ENCODE data around the gene BTBD2. TPM values are rescaled to one million over a fixed set of nuclear protein-coding genes. Genes with fewer than 3 reads are reported as not detected.

Gene BTBD2
- polyA plus RNA-seq, 1 donor (not counting 4 experiments of a cell fraction or from before 2014, with no cell fraction given), result 22.3 TPM

- Histone ChIP-seq H3K27me3 (ENCODE audit: control insufficient read depth, extremely low read depth, insufficient read depth, low read length) (no peaks in the 10 kb centered on the region), H3K4me3 (ENCODE audit: control insufficient read depth in 2 of 3, extremely low read depth in 1 of 3, insufficient read depth in 2 of 3, low read depth in 1 of 3, low read length in 3 of 3) (no peak overlapping the region), H3K9me1 (ENCODE audit: control insufficient read depth, extremely low read depth, insufficient read depth, low read length) (no peaks in the 10 kb centered on the region), H3K36me3 (ENCODE audit: control insufficient read depth in 2 of 2, extremely low read depth in 1 of 2, insufficient read depth in 2 of 2, low read length in 2 of 2) (peaks cover 14 to 20% of the 10 kb centered on the region in 2 experiments), H4K20me1 (ENCODE audit: control insufficient read depth, extremely low read depth, insufficient read depth, low read length) (peaks cover 4% of the 10 kb centered on the region), H3K4me1 (ENCODE audit: control insufficient read depth, extremely low read depth, insufficient read depth, low read length) (no peaks in the 10 kb centered on the region), H3K9me3 (ENCODE audit: control insufficient read depth, low read depth, low read length) (no peaks in the 10 kb centered on the region), H3K4me2 (ENCODE audit: control insufficient read depth, extremely low read depth, insufficient read depth, low read depth, low read length) (no peak overlapping the region), H2AFZ (ENCODE audit: control insufficient read depth, low read length) (no peak overlapping the region), H3K27ac (ENCODE audit: control insufficient read depth, insufficient read depth, low read length) (no peak overlapping the region), H3K79me2 (ENCODE audit: control insufficient read depth, insufficient read depth, low read length) (peaks cover 25% of the 10 kb centered on the region), H3K9ac (ENCODE audit: control insufficient read depth, extremely low read depth, insufficient read depth, low read length) (no peak overlapping the region)
- dilution Hi-C loops (cut with MboI; ENCODE audit: extremely low pct_ligation_motif_present, low sequenced_read_pairs), result no loop called here
- no peak for FAIRE-seq
- no peak for DNase-seq (ENCODE audit: low read depth, low spot score)
- no peak for TF ChIP-seq CTCF (optimal IDR thresholded peaks at IDR 0.05 in 1 of 3, IDR thresholded peaks at IDR 0.05 in 1 of 3, conservative IDR thresholded peaks at IDR 0.05 in 1 of 3; ENCODE audit: extremely low read depth in 1 of 3, insufficient read depth in 2 of 3, low read length in 3 of 3)
- TF ChIP-seq EZH2 (IDR thresholded peaks at IDR 0.05; ENCODE audit: low read length), result no peak
Measured at GRCh38 chr19:1979017-1979416, 36.5 kb downstream of the BTBD2 start.

GRCh38 chr19:1978346-1978894 lies 37.1 kb downstream of the BTBD2 start:
- FAIRE-seq, result no peak
- Histone ChIP-seq H3K27ac (ENCODE audit: control insufficient read depth, insufficient read depth, low read length) (no peak overlapping the region), H3K9me3 (ENCODE audit: control insufficient read depth, low read depth, low read length) (no peaks in the 10 kb centered on the region), H3K36me3 (ENCODE audit: control insufficient read depth in 2 of 2, extremely low read depth in 1 of 2, insufficient read depth in 2 of 2, low read length in 2 of 2) (peaks cover 14 to 20% of the 10 kb centered on the region in 2 experiments), H3K27me3 (ENCODE audit: control insufficient read depth, extremely low read depth, insufficient read depth, low read length) (no peaks in the 10 kb centered on the region), H3K9ac (ENCODE audit: control insufficient read depth, extremely low read depth, insufficient read depth, low read length) (no peak overlapping the region), H3K9me1 (ENCODE audit: control insufficient read depth, extremely low read depth, insufficient read depth, low read length) (no peaks in the 10 kb centered on the region), H2AFZ (ENCODE audit: control insufficient read depth, low read length) (no peak overlapping the region), H3K79me2 (ENCODE audit: control insufficient read depth, insufficient read depth, low read length) (peaks cover 29% of the 10 kb centered on the region), H4K20me1 (ENCODE audit: control insufficient read depth, extremely low read depth, insufficient read depth, low read length) (peaks cover 6% of the 10 kb centered on the region), H3K4me2 (ENCODE audit: control insufficient read depth, extremely low read depth, insufficient read depth, low read depth, low read length) (no peak overlapping the region), H3K4me3 (ENCODE audit: control insufficient read depth in 2 of 3, extremely low read depth in 1 of 3, insufficient read depth in 2 of 3, low read depth in 1 of 3, low read length in 3 of 3) (no peak overlapping the region), H3K4me1 (ENCODE audit: control insufficient read depth, extremely low read depth, insufficient read depth, low read length) (no peaks in the 10 kb centered on the region)
- DNase-seq (ENCODE audit: low read depth, low spot score), result no peak
- TF ChIP-seq EZH2 (IDR thresholded peaks at IDR 0.05; ENCODE audit: low read length), result no peak
- TF ChIP-seq CTCF (optimal IDR thresholded peaks at IDR 0.05 in 1 of 3, IDR thresholded peaks at IDR 0.05 in 1 of 3, conservative IDR thresholded peaks at IDR 0.05 in 1 of 3; ENCODE audit: extremely low read depth in 1 of 3, insufficient read depth in 2 of 3, low read length in 3 of 3), result no peak
- dilution Hi-C loops (cut with MboI; ENCODE audit: extremely low pct_ligation_motif_present, low sequenced_read_pairs), result no loop called here
